Muscle of back (tissue), 11 donors: ENCODE data around the gene PLPPR3. TPM values are rescaled to one million over a fixed set of nuclear protein-coding genes. Genes with fewer than 3 reads are reported as not detected.
A peak's percentile ranks its signal among the peaks of the same experiment; 100 is the strongest.

Source experiments
- DNase-seq, 3 donors: peaks; one replicate each; pipeline versions ENCODE4 v3.0.0 to v3.0.0-alpha.2; 2013
- polyA plus RNA-seq, 10 donors: library from polyadenylated mRNA; unstranded; fragments of 120-200 nt; gene quantifications; one replicate each; pipeline ENCODE4 v1.2.1, GENCODE V29; 2013; ENCODE audit not compliant: insufficient read length in 10 of 10

PLPPR3 gene
- polyA plus RNA-seq, 10 donors, result 0.27 to 1.5 (median 0.68) TPM

- DNase-seq, result no peak
Observed at GRCh38 chr19:772730-773436, 48.9 kb downstream of the PLPPR3 start.

DNA sequence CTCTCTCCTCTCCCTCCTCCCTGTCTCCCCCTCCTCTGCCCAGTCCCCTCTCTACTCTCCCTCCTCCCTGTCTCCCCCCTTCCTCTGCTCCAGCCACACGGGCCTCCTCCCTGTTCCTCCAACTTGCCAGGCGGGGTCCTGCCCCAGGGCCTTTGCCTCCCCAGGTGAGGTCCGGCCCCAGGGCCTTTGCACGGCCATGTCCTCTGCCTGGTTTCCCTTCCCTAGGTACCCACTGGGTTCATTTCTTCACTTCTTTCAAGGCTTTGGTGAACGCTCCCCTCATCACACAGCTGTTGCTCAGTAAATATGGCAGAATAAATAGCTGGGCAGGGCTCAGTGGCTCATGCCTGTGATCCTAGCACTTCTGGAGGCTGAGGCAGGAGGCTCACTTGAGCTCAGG is 49.7 kb downstream of the PLPPR3 start:
- DNase-seq, result no peak

DNA sequence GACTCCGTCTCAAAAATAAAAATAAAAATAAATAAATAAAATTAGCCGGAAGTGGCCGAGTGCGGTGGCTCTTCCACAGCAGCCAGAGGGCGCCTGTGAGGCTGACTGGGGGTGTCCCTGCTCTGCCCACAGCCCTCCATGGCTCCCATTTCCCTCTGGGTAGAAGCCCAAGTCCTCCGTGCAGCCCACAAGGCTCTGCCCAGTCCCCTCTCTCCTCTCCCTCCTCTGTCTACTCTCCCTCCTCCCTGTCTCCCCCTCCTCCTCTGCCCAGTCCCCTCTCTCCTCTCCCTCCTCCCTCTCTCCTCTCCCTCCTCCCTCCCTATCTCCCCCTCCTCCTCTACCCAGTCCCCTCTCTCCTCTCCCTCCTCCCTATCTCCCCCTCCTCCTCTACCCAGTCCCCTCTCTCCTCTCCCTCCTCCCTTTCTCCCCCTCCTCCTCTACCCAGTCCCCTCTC is 50.4 kb downstream of the PLPPR3 start:
- DNase-seq, result no peak

DNA sequence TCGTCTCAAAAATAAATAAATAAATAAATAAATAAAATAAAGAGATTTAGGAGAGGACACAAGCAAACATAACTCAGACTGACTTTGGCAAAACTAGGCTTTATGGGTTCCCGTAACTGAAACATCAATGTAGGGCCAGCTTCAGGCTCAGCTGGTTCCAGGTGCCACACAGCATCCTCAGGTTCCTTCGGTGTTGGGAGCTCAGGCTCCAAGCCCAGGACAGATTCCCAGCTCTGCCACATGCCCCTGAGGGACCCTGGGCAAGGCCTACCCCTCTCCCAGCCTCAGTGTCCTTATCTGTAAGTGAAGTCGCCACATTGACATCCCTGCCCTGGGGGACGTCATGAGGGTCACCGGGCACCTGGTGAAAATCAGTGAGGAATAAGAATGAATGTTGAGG is 52.1 kb downstream of the PLPPR3 start:
- no peak for DNase-seq

- peak; percentile 40 to 66 (median 63) for DNase-seq
Observed at GRCh38 chr19:768424-768823, 53.3 kb downstream of the PLPPR3 start.

DNA sequence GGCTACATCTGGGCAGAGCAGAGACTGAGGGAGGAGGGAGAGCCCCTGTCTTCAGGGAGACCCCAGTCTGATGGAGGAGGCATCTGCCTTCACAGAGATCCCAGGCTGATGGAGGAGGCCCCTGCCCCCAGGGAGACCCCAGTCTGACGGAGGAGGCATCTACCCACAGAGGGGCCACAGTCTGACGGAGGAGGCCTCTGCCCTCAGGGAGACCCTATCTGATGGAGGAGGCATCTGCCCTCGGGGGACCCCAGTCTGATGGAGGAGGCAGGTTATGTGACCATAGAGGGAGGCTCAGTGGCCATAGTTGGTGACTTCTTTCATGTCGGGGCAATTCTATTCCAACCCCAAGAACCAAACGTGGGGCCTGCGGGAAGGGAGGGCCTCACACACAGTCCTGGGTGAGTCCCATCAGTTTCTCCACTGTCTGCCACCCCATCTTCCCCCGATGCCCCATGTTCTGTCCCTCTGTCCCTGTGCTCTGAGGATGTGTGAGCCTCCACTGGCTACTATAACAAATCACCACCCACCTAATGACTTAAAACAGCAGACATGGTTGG is 56.5 kb downstream of the PLPPR3 start:
- DNase-seq, result no peak

DNA sequence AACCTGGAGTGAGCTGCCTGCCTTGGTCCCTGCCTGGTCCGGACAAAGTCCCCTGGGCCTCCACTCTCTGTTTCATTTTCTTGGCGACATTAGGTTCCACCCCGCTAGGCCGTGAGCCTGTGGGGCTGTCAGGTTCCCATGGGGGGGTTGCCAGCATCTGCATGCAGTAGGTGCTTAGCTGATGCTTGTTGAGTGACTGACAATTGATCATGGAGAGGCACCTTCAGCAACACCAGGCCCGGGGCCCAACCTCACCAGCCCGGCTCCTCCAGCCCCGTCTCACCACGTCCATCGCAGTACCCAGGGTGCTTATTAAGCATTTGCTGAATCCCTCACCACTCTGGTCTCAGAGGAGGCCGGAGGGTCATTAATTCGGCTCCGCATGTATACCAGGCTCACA is 57.5 kb downstream of the PLPPR3 start:
- DNase-seq, result no peak

DNA sequence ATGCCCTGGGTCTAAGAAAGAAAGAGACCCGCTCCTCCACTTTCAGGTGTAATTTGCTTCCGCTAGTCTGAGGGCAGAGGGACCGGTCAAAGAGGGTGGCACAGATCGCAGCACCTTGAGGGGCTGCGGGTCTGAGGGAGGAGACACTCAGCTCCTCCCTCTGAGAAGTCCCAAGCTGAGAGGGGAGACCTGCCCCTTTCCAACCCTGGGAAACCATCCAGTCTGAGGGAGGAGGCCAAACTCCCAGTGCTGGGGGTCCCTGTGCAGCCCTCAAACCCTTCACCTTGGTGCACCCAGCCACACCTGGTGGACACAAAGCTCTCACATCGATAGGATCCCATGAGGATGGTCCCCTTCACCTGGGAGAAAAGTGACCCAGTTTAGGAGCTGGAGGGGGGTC is 57.9 kb downstream of the PLPPR3 start:
- DNase-seq, result no peak

DNA sequence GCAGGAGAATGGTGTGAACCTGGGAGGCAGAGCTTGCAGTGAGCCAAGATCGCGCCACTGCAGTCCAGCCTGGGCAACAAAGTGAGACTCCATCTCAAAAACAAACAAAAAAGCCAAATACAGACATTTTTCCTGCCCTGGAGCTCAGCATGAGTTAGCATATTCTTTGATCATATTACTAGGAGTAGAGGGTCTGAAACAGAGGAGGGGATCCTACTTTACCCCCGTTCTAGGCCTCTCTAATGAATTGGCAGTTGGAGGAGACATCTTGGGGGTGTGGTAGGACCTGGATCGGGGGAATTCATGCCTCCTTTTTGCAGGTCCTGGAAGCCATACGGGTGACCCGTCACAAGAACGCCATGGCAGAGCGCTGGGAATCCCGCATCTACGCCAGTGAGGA is 58.6 kb downstream of the PLPPR3 start:
- DNase-seq, result no peak

Other genes starting within 250 kb of the PLPPR3 start
- 100 to 1,000 TPM; 146 to 281 (median 195) TPM for gene BSG, start 249.4 kb downstream of the PLPPR3 start, polyA plus RNA-seq
- under 1 TPM; 0.13 to 0.51 (median 0.23) TPM for gene HCN2, start 232.1 kb downstream of the PLPPR3 start, polyA plus RNA-seq
- 10 to 100 TPM; 27.3 to 38.4 (median 31.1) TPM for gene POLRMT, start 188.4 kb downstream of the PLPPR3 start, polyA plus RNA-seq
- gene FGF22, start 182.1 kb downstream of the PLPPR3 start, polyA plus RNA-seq, result under 1 TPM in 3 of 10 donors, not detected in 7; 0.10 to 0.30 (median 0.11) TPM
- 10 to 100 TPM; 18.3 to 27.8 (median 21.7) TPM for gene RNF126, start 158.7 kb downstream of the PLPPR3 start, polyA plus RNA-seq
- 10 to 100 TPM; 10.7 to 19.2 (median 14.6) TPM for gene FSTL3, start 145.6 kb downstream of the PLPPR3 start, polyA plus RNA-seq
- gene PRSS57, start 126.5 kb downstream of the PLPPR3 start, polyA plus RNA-seq, result under 1 TPM in 4 of 10 donors, not detected in 6; 0.19 to 0.35 (median 0.26) TPM
- gene PALM, start 113.0 kb downstream of the PLPPR3 start, polyA plus RNA-seq, result 10 to 100 TPM; 18.5 to 53.6 (median 33.9) TPM
- under 1 TPM in 9 of 10 donors, not detected in 1; 0.05 to 0.84 (median 0.17) TPM for gene MISP, start 70.8 kb downstream of the PLPPR3 start, polyA plus RNA-seq
- gene PTBP1, start 24.5 kb downstream of the PLPPR3 start, polyA plus RNA-seq, result 100 to 1,000 TPM; 127 to 230 (median 138) TPM
- gene AZU1, start 5.9 kb upstream of the PLPPR3 start, polyA plus RNA-seq, result 1 to 10 TPM in 7 of 10 donors, under 1 TPM in 3; 0.35 to 3.0 (median 1.2) TPM
- 1 to 10 TPM in 9 of 10 donors, under 1 TPM in 1; 0.89 to 6.4 (median 2.2) TPM for gene PRTN3, start 19.0 kb upstream of the PLPPR3 start, polyA plus RNA-seq
- gene ELANE, start 30.3 kb upstream of the PLPPR3 start, polyA plus RNA-seq, result 1 to 10 TPM in 1 of 10 donors, under 1 TPM in 9; 0.22 to 2.3 (median 0.60) TPM
- 1 to 10 TPM; 1.0 to 5.4 (median 1.9) TPM for gene CFD, start 37.7 kb upstream of the PLPPR3 start, polyA plus RNA-seq
- 10 to 100 TPM; 26.6 to 41.5 (median 33.6) TPM for gene MED16, start 71.2 kb upstream of the PLPPR3 start, polyA plus RNA-seq
- not detected for gene RNU6-9, start 71.5 kb upstream of the PLPPR3 start, polyA plus RNA-seq
- gene R3HDM4, start 91.3 kb upstream of the PLPPR3 start, polyA plus RNA-seq, result 10 to 100 TPM; 20.5 to 47.8 (median 30.2) TPM
- not detected for gene KISS1R, start 95.4 kb upstream of the PLPPR3 start, polyA plus RNA-seq
- gene ARID3A, start 104.1 kb upstream of the PLPPR3 start, polyA plus RNA-seq, result 10 to 100 TPM in 6 of 10 donors, 1 to 10 TPM in 4; 6.9 to 13.1 (median 10.4) TPM
- gene WDR18, start 162.4 kb upstream of the PLPPR3 start, polyA plus RNA-seq, result 10 to 100 TPM; 17.6 to 43.3 (median 24.5) TPM
- under 1 TPM in 9 of 10 donors, not detected in 1; 0.13 to 0.35 (median 0.17) TPM for gene GRIN3B, start 178.5 kb upstream of the PLPPR3 start, polyA plus RNA-seq
- gene TMEM259, start 199.2 kb upstream of the PLPPR3 start, polyA plus RNA-seq, result 10 to 100 TPM; 51.8 to 91.2 (median 73.3) TPM
- gene RNU6-2, start 199.6 kb upstream of the PLPPR3 start, polyA plus RNA-seq, result not detected
- gene CNN2, start 204.7 kb upstream of the PLPPR3 start, polyA plus RNA-seq, result 10 to 100 TPM; 40.4 to 84.7 (median 54.1) TPM
- 10 to 100 TPM in 9 of 10 donors, 1 to 10 TPM in 1; 4.8 to 29.3 (median 12.0) TPM for gene ABCA7, start 218.2 kb upstream of the PLPPR3 start, polyA plus RNA-seq
- 10 to 100 TPM in 5 of 10 donors, 1 to 10 TPM in 5; 6.3 to 20.7 (median 10.1) TPM for gene ARHGAP45, start 245.2 kb upstream of the PLPPR3 start, polyA plus RNA-seq